Measurements from ENCODE around the gene COX5A. TPM values are rescaled to one million over a fixed set of nuclear protein-coding genes. Genes with fewer than 3 reads are reported as not detected.
"Not testable (repeated sequence)": the region's sequence is repeated elsewhere in the genome, so short reads cannot be mapped to it uniquely, and the experiment has no call there.

Gene COX5A
- total and polyA plus RNA-seq, 9 donors: 24.8 to 158 (median 75.0) TPM

GRCh38 chr15:74896316-74896715 is 41.6 kb downstream of the COX5A start:
- no peaks in the 10 kb centered on the region for H3K4me1 ChIP-seq (ENCODE audit: insufficient read depth)
- no peak for DNase-seq
- 77 to 86% (median 81%) methylated on average over 3 of the region's 3 CpGs for WGBS, 3 donors
- no peaks in the 10 kb centered on the region for H3K27me3 ChIP-seq
- no peak for TF ChIP-seq POLR2A (IDR thresholded peaks at IDR 0.05)
- no peak for TF ChIP-seq EP300 (IDR thresholded peaks at IDR 0.05)
- TF ChIP-seq CTCF (IDR thresholded peaks at IDR 0.05): no peak
- no peaks in the 10 kb centered on the region for H3K36me3 ChIP-seq
- H3K4me3 ChIP-seq: no peak overlapping the region
- intact Hi-C loops (cut with DNase I): no loop called here
- no peaks in the 10 kb centered on the region for H3K9me3 ChIP-seq
- H3K27ac ChIP-seq: no peak overlapping the region

GRCh38 chr15:74895830-74896229 is 42.0 kb downstream of the COX5A start:
- H3K4me1 ChIP-seq (ENCODE audit: insufficient read depth): no peaks in the 10 kb centered on the region
- intact Hi-C loops (cut with DNase I): no loop called here
- no peak overlapping the region for H3K27ac ChIP-seq
- no peak for DNase-seq
- H3K27me3 ChIP-seq: no peaks in the 10 kb centered on the region
- 90 to 92% (median 91%) methylated on average over 6 of the region's 6 CpGs for WGBS, 3 donors
- no peaks in the 10 kb centered on the region for H3K36me3 ChIP-seq
- no peak overlapping the region for H3K4me3 ChIP-seq
- TF ChIP-seq CTCF (IDR thresholded peaks at IDR 0.05) (no peak), EP300 (IDR thresholded peaks at IDR 0.05) (no peak), POLR2A (IDR thresholded peaks at IDR 0.05) (no peak)
- H3K9me3 ChIP-seq: no peaks in the 10 kb centered on the region

- intact Hi-C loops (cut with DNase I); H3K36me3 ChIP-seq; H3K27me3 ChIP-seq; H3K27ac ChIP-seq; DNase-seq; H3K9me3 ChIP-seq; H3K4me1 ChIP-seq (ENCODE audit: insufficient read depth); H3K4me3 ChIP-seq: not testable (repeated sequence)
- WGBS, 3 donors: 92 to 96% (median 96%) methylated on average over 7 of the region's 7 CpGs
Measured at GRCh38 chr15:74894383-74894782, 43.5 kb downstream of the COX5A start.

- intact Hi-C loops (cut with DNase I): no loop called here
- no peak for DNase-seq
- Histone ChIP-seq H3K27me3 (no peaks in the 10 kb centered on the region), H3K4me1 (ENCODE audit: insufficient read depth) (peaks cover 12% of the 10 kb centered on the region), H3K27ac (no peak overlapping the region), H3K4me3 (no peak overlapping the region), H3K36me3 (no peaks in the 10 kb centered on the region), H3K9me3 (no peaks in the 10 kb centered on the region)
- WGBS, 3 donors: 86 to 94% (median 89%) methylated on average over 3 of the region's 3 CpGs
- TF ChIP-seq CTCF (IDR thresholded peaks at IDR 0.05) (no peak), POLR2A (IDR thresholded peaks at IDR 0.05) (no peak), EP300 (IDR thresholded peaks at IDR 0.05) (no peak)
Measured at GRCh38 chr15:74893627-74894026, 44.2 kb downstream of the COX5A start.

- WGBS, 3 donors: 93 to 97% (median 96%) methylated on average over 2 of the region's 2 CpGs
- no peak for TF ChIP-seq CTCF (IDR thresholded peaks at IDR 0.05)
- no peak for TF ChIP-seq EP300 (IDR thresholded peaks at IDR 0.05)
- TF ChIP-seq POLR2A (IDR thresholded peaks at IDR 0.05): no peak
- no peak overlapping the region for H3K27ac ChIP-seq
- intact Hi-C loops (cut with DNase I): no loop called here
- no peaks in the 10 kb centered on the region for H3K27me3 ChIP-seq
- no peak overlapping the region for H3K4me3 ChIP-seq
- H3K36me3 ChIP-seq: no peaks in the 10 kb centered on the region
- H3K9me3 ChIP-seq: no peaks in the 10 kb centered on the region
- DNase-seq: no peak
- H3K4me1 ChIP-seq (ENCODE audit: insufficient read depth): peaks cover 12% of the 10 kb centered on the region
Measured at GRCh38 chr15:74892931-74893330, 44.9 kb downstream of the COX5A start.
